GM19438 (cell line): ENCODE data around the gene RNU5B-1.
"Not testable (repeated sequence)": the region's sequence is repeated elsewhere in the genome, so short reads cannot be mapped to it uniquely, and the experiment has no call there.

Experiments
- ATAC-seq: cut with Tn5 transposase; IDR thresholded peaks from one replicate; pipeline ENCODE4 v1.9.1; 2021; ENCODE audit warnings: low read depth; ENCODE audit not compliant: unreplicated experiment

RNU5B-1 gene

DNA sequence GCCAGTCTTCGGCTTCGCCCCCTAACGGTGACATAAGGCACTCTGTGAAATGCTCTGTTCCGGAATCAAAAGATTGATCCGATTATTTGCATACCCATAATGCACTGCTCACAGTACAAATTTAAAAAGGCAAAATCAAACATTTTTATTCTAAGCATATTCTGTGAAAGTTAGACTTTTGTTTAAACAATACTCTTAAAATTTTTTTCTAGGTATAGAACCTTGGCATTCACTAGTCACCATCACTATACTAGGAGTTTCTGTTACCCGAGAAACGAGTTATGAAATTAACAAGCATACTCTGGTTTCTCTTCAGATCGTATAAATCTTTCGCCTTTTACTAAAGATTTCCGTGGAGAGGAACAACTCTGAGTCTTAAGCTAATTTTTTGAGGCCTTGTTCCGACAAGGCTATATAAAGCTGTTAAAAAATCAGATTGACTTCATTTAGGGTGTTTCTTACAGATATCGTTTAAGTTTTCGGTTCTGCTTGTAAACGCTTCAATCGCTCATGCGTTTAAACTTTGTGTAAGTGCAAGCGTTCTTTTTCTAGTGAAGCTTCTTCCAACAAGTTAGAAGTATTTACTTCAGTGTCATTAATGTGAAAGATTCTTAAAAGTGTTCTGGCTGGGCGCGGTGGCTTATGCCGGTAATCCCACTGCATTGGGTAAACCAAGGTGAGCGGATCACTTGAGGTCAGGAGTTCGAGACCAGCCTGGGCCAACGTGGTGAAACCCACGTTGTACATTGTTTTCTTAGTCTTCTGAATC is at the start of gene RNU5B-1:
Gene RNU5B-1, plus strand, starts transcription at position 297 of the 769 bp plus-strand sequence.
- ATAC-seq = peak; percentile 55

DNA sequence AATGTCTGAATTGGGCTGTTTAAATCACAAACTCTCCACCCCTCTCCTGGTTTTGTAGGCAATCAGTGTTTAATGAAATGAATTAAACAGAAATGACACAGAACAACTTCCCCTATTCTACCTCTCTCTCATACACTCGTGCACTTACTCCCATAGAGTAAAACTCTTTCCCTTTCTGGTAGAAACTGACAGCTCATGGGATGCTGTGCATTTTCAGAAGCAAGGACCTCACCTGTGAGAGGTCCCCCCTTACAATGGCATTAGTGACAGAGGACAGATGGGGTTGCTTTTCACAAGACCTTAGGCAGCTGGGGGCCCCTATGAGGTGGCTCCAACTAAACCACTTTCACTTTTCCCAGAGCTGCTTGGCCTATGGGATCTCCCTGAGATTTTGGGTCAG is 49.7 kb upstream of the RNU5B-1 start:
- ATAC-seq = no peak

DNA sequence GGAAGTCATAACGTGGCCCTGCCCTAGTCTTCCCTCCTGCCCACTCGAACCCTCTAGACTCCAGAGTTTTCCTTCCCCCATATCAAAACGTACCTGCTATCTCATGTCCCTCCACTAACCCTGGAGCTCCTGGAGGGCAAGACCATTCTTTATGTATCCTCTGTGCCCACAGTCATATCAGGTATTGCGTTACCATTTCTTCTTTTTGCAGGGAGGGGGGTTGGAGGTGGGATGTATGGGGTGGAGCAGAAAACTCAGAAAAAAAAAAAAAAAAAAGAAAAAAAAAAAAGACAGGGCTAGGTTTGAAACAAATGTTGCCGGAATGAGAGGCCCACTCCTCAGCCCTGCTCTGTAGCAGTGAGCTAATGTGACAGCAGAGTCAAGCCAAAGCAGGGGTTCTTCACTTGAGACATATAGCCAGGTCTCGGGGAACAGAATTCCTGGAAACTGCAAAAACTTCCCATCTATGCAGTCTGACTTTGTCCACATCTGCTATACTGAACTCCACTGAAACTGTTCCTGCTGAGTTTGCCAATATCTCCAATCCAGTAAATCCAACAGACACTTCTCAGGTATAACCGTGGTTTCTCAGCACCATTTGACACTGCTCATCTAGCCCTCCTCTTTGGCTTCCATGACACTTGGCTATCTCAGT is 48.9 kb upstream of the RNU5B-1 start:
- ATAC-seq = no peak

DNA sequence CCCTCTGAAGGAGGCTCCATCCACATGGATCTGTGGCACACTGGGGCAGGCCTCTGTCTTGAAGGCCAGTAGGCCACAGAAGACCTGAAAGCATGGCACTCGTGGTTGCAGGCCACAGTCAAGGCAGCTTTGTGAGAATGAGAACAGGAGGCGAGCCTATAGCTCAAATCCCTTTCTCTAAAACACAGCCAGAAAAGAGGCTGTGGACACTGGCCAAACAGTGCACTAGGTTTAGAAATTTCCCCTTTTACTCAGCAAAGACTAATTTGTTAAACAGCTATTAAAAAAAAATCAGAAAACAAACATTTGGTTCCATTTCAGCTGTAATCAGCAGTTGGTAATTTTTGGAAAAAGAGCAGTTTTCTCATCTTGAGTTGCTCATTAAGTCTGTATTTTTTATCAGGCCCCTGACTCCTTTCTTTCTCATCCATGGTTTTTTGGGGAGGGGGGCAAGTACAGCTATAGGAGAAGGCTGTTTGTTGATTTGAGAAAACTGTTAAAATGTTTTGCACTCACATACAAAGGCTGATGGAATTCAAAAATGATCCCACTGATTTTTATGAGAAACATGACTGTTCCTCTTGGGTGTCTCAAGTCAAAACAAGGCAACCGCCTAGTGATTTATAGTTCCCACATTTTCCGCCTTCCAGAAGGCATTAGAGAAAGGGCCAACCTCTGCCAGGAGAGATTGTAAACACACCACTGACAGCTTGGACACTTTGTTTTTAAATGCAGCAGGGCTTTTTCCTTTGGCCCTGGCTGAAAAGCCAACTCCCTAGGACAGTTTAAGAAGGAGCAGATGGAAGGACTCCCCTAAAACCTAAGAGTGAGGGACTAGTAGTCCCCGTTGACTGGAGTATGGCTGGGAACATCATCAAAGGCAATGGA is 45.9 kb upstream of the RNU5B-1 start:
- no peak for ATAC-seq

DNA sequence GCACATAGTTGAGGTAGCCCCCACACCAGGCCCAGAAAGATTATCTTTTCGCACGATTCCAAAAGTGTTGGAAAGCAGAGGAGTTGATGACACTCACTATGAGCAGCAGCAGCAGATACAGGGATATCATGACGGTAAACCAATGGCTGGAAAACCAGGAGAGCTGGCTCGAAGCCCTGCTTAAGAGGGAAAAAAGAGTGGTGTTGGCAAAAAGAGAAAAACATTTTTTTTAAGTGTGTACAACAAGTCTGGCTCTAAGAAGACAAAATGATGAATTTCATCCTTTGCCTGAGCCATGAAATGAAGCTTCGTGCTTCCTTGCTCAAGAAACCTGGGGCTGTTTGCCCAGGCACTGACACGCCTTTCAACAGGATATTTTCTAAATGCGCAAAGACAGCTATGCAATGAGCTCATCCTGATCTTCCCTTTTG is 45.1 kb upstream of the RNU5B-1 start:
- ATAC-seq = no peak

DNA sequence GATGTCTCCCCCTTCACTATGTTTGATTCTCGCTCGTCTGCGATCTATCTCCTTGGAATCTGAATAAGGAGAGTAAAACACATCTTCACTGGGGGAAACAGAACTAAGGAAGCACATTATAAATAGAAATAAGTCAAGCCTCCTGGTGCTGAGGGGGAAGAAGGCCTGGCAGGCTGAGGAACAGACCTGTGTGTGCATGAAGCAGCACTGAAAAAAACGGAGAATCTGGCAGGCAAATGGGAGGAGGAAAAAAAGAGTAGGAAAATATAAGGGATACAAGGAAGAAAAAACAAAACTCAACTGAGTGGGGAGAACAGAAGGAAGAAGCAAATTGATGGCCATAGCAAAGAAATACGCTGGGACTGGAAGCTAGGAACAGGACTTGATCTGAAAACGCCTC is 43.5 kb upstream of the RNU5B-1 start:
- no peak for ATAC-seq

DNA sequence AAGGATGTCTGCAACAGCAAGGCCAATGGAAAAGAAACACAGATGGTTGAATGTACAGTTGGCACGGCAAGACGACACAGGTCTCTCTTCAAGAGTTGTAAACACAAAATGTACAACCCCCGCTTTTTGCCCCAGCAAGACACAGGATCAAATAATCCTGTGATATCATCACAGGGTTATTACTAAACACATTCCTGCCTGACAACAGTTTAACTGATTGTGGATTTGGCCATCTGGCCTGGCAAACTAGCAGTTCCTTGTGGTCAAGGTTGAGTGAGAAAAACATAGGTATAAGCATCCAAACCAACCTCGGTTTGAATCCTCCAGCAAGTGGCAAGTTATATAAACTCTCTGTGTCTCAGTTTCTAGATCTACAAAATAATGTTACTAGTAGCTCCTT is 41.2 kb upstream of the RNU5B-1 start:
- no peak for ATAC-seq

DNA sequence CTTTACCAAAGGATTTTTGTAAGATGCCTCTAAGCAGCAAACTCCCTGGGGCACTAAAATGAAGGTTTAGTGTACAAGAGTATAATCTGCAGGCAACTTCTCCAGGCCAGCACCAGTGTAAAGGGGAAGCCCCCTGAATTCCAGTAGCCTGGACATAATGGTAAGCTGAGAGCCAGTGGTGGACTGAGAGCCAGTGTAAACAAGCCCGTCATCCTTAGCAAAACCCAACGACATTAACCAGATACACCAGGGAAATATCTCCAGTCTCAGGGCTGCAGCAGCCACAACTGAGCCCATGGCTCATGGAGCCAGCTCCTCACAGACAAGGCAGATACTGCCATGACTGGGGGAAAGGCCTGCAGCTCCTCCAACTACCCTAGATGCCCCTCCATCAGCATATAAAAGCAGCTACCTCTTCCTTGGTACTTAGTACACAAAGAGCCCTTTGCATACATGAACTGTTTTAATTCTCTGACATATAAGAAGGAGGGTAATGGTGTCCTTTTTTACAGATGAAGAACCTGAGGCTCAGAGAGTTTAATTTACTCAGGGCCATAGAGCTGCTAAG is 39.5 kb upstream of the RNU5B-1 start:
- no peak for ATAC-seq

DNA sequence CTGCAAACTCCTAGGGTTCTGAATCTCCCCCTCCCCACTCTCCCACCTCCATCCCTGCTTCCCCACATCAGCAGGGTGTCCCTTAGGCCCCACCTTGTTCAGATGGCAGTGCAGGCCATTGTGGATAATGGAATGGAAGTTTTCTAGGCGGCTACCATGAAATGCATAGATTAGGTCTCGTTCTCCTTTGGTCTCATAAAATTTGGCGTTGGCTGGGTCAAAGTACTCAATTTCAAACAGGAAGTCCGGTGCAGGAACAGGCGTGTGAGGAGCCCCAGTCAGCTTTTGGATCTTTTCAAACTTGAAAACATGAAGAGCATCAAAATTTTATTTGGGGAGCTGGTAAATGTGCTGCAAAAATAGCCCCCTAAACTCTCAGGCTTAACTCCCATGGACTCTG is 38.0 kb upstream of the RNU5B-1 start:
- ATAC-seq = no peak

DNA sequence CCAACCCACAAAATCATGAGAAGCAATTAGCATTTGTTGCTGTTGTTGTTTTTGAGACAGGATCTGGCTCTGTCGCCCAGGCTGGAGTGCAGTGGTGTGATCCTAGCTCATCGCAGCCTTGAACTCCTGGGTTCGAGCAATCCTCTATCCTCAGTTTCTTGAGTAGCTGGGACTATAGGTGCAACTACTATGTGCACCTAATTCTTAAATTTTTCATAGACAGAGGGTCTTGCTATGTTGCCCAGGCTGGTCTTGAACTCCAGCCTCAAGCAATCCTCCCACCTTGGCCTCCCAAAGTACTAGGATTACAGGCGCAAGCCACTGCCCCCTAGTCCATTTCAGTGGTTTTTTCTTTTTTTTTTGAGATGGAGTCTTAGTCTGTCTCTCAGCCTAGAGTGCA is 36.1 kb upstream of the RNU5B-1 start:
- no peak for ATAC-seq

DNA sequence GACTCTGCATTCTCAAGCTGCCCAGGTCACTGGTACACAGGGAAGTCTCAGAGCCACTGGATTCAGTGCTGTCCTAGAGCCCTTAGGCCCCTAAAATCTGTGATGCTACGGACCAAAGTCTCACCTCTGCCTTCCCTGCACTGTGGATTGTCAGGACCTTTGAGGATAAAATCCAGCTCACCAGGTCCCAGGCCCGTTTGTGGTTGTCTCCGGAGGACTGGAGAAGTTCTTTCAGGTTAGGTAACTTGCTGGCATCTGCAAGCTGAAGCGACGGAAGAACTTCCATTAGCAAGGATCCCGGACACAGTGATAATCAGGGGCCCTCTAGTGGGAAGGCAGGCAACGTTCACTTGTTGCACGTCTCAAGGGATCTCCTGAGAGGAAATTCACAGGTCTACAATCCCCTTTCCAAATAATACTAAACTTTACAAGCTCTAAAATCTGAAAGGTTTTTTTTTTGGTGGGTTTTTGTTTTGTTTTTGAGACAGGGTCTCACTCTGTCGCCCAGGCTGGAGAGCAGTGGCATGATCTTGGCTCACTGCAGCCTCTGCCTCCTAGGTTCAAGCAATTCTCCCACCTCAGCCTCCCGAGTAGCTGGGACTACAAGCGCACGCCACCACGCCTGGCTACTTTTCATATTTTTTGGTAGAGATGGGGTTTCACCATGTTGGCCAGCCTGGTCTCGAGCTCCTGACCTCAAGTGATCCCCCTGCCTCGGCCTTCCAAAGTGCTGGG is 33.5 kb upstream of the RNU5B-1 start:
- ATAC-seq = not testable (repeated sequence)

DNA sequence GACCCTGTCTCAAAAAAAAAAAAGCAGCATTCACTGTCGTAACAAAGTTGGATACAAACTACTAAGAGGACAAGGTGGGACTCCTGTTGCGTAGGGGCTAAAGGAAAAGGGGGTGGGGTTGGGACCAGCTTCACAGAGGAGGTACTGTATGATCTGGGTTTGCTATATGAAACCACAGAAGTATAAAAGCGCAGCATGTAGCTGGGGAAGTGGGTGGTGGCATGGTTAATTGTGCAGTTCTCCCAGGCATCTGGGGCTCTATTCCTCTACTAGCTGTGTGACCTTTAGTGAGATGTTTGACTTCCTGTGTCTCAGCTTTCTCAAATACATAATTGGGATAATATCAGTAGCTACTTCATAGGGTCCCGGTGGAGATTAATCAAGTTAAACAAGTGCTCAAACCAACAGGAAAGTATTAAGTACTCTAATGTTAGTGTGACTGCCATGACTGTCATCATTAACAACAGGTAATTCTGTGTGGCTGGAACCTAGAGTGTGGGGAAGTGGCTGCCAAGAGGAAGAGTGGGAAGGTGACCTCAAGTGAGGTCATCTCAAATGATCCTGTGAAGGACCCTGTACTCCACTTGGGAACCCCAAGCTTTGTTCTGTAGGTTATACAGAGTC is 29.3 kb upstream of the RNU5B-1 start:
- ATAC-seq = no peak

DNA sequence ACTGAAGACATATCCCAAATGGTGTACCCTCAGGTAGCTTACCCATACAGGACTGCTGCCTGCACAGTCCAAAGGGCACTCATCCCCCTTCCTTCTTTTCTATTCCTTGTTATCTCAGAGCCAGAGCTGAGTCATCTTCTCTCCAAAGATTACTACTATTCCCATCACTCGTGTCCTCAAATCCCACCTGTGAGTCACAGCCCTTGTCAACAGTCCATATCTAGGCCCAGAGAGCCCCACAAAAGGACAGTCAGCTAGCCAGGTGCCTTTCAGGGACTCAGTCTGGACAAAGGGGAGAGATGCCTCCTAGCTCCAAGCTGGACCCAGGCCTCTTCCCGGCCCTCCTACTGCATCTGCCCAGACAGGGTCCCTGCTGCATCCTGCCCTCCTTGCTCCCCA is 28.8 kb upstream of the RNU5B-1 start:
- ATAC-seq = no peak

DNA sequence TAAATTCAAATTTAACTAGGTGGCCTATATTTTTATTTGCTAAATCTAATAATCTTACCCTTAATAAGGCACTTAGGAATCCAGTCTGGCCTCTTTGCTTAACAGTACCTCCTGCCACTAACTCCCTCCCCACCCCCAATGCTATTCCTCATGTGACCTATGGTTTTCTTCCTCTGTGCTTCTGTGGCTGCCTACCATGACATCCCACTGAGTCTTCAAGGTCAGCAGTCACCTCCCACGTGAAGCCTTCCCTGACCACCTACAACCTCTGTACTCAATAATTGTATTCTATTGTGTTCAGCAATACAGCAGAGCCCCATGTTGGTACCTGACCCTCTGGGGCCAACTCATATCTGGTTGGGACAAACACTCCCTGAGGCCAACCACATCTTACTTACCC is 27.5 kb upstream of the RNU5B-1 start:
- ATAC-seq = no peak

DNA sequence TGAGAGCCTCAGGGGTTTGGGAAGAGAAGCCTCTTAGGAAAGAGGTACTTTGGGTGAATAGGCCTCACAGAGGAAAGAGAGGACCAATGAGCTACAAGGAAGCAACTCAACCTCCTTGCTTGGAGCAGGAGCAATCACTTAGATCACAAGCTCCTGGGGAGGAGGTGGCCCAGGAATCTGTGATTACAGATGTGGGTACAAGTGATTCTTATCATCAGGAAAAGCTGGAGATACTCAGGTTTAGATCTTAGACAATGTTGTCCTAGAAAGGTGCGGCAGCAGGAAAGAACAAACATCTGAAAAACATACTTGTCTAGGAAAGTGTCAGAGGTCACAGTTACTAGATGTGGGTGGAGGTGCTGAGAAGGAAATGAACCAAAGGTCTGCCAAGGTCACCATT is 26.0 kb upstream of the RNU5B-1 start:
- no peak for ATAC-seq

DNA sequence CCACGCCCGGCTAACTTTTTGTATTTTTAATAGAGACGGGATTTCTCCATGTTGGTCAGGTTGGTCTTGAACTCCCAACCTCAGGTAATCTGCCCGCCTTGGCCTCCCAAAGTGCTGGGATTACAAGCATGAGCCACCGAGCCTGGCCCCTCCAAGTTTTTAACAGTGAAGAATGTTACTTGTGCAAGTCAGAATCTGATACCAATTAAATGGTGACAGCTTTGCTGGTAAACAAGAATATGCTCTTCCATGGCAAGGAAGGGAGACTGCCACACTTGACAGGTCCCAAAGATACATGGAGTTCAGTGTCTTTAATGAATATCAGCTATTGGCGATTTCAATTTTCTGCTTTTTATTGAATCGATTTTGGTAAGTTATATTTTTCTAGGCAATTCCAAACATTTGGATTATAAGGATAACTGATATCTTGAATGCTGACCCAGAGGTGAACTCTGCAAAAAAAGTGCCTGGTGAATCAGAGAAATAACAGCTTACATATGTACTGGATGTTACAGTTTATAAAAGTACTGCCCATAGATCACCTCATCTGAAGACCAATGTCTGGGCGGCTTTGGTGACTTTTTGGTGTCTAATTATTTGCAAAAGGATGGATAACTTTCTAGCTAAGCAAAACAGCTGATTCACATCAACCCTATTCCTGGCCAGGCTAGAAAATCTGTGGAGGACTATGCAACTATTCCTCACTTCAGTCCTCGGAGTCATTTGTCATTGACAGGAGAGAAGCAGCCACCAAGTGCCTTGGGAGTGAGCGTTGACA is 19.0 kb upstream of the RNU5B-1 start:
- no peak for ATAC-seq

DNA sequence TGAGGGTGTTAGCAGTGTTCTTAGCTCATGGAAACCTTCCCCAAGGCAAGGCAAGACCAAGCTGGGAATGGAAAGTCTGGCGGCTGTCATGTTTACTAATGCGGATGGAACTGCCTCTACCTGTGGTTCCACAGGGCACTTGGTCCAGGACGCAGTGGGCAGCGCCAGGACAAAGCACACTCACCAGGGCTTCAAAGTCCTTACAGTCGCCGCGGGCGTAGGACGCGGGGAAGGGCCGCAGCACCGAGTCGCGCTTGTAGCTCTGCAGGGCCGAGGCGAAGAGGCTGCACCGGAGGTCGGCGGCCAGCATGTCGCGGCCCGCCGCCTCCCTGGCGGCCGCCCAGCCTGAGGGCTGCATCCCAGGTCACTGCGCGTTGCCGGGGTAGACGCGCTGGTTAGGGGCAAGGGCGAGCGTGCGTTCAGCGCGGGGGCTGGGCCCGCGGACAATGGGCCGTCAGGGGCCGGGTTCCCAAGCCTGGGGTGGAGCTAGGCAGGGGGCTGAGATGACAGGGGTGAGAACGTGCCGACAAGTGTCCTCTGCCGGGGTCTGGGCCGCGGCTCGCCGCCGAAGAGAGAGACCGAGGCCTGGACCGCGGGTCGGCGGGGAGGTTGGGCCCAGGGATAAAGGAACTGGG is 18.3 kb upstream of the RNU5B-1 start:
- ATAC-seq = peak; percentile 40

DNA sequence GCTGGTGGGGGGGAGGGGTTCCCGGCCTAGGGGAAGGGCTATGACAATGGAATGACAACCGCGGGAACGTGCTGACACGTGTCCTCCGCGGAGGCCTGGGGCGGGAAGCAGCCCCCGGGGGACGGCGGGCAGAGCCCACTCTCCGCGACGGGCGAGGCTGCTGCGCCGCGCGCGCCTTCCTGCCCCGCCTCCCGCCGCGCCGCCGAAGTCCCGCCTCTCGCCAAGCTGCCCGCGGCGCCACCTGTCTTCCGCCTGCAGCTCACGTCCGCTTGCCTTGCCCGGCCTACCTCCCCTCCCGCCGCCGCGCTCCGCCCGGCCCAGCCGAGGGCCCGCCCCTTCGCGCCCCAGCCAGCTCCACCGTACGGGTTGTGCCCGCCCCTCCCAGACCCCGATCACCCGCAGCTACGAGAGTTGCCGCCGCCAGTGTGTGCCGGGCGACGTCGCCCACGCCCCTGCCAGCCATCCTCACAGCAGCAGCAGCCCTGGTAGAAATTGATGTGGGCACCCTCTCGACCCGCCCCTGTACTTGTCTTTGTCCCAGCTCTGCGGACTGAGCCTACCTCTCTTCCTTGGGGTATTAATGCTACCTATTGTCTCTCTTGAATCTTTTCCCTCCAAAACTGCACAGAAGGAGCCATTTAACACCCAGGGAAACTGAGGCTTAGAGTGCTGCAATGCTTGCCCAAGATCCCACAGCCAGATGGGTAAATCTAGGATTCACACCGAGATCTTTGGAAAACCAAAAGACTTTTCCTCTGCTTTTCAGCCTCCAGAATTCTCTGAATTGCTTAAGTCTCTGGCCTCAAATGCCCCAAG is 17.6 kb upstream of the RNU5B-1 start, which contains the start of gene PARP16:
Gene PARP16, minus strand, starts transcription at position 180 of the 816 bp plus-strand sequence. CDS start 457 bp downstream, outside the sequence.
- ATAC-seq = peak; percentile 95
